ENCODE data around the gene CHST3. TPM values are rescaled to one million over a fixed set of nuclear protein-coding genes. Genes with fewer than 3 reads are reported as not detected.

CHST3 gene
- polyA plus RNA-seq, 1 donor (not counting 4 experiments of a cell fraction or from before 2014, with no cell fraction given), result 12.0 TPM

DNA sequence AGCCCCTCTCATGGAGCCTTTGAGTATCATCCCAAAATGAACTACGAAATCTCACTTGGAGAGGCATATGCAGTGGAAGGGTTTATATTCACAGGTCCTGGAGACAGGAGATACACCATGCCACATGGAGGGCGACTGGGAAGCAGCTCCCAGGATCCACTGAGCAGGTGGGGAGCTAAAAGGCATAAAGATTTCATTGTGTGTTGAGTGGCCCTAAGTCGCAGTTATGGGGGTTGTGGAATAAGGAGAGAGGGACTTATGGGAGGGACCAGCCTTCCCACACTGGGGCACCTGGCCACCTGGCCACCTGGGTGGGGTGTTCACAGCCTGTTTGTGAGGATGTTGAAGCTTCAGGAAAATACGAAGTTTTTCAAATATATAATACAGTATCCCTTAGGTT lies 37.0 kb upstream of the CHST3 start:
- FAIRE-seq (no peak), DNase-seq (ENCODE audit: low read depth, low spot score) (no peak)
- TF ChIP-seq EZH2 (IDR thresholded peaks at IDR 0.05; ENCODE audit: low read length) (no peak), CTCF (optimal IDR thresholded peaks at IDR 0.05 in 1 of 3, IDR thresholded peaks at IDR 0.05 in 1 of 3, conservative IDR thresholded peaks at IDR 0.05 in 1 of 3; ENCODE audit: extremely low read depth in 1 of 3, insufficient read depth in 2 of 3, low read length in 3 of 3) (no peak)
- no peaks in the 10 kb centered on the region for H3K27me3 ChIP-seq (ENCODE audit: control insufficient read depth, extremely low read depth, insufficient read depth, low read length)
- H3K36me3 ChIP-seq (ENCODE audit: control insufficient read depth in 2 of 2, extremely low read depth in 1 of 2, insufficient read depth in 2 of 2, low read length in 2 of 2), result no peaks in the 10 kb centered on the region
- no peak overlapping the region for H3K4me3 ChIP-seq (ENCODE audit: control insufficient read depth in 2 of 3, extremely low read depth in 1 of 3, insufficient read depth in 2 of 3, low read depth in 1 of 3, low read length in 3 of 3)
- no peak overlapping the region for H2AFZ ChIP-seq (ENCODE audit: control insufficient read depth, low read length)
- no peak overlapping the region for H3K4me2 ChIP-seq (ENCODE audit: control insufficient read depth, extremely low read depth, insufficient read depth, low read depth, low read length)
- no peak overlapping the region for H3K27ac ChIP-seq (ENCODE audit: control insufficient read depth, insufficient read depth, low read length)
- no peaks in the 10 kb centered on the region for H4K20me1 ChIP-seq (ENCODE audit: control insufficient read depth, extremely low read depth, insufficient read depth, low read length)
- H3K9ac ChIP-seq (ENCODE audit: control insufficient read depth, extremely low read depth, insufficient read depth, low read length), result no peak overlapping the region
- no peaks in the 10 kb centered on the region for H3K9me1 ChIP-seq (ENCODE audit: control insufficient read depth, extremely low read depth, insufficient read depth, low read length)
- dilution Hi-C loops (cut with MboI; ENCODE audit: extremely low pct_ligation_motif_present, low sequenced_read_pairs), result no loop called here
- H3K4me1 ChIP-seq (ENCODE audit: control insufficient read depth, extremely low read depth, insufficient read depth, low read length), result peaks cover 18% of the 10 kb centered on the region
- no peaks in the 10 kb centered on the region for H3K79me2 ChIP-seq (ENCODE audit: control insufficient read depth, insufficient read depth, low read length)
- H3K9me3 ChIP-seq (ENCODE audit: control insufficient read depth, low read depth, low read length), result no peaks in the 10 kb centered on the region

GRCh38 chr10:71927776-71928592 lies 36.2 kb upstream of the CHST3 start:
- dilution Hi-C loops (cut with MboI; ENCODE audit: extremely low pct_ligation_motif_present, low sequenced_read_pairs), result no loop called here
- H3K27ac ChIP-seq (ENCODE audit: control insufficient read depth, insufficient read depth, low read length), result no peak overlapping the region
- H3K9ac ChIP-seq (ENCODE audit: control insufficient read depth, extremely low read depth, insufficient read depth, low read length), result no peak overlapping the region
- no peak overlapping the region for H3K4me3 ChIP-seq (ENCODE audit: control insufficient read depth in 2 of 3, extremely low read depth in 1 of 3, insufficient read depth in 2 of 3, low read depth in 1 of 3, low read length in 3 of 3)
- no peak for TF ChIP-seq CTCF (optimal IDR thresholded peaks at IDR 0.05 in 1 of 3, IDR thresholded peaks at IDR 0.05 in 1 of 3, conservative IDR thresholded peaks at IDR 0.05 in 1 of 3; ENCODE audit: extremely low read depth in 1 of 3, insufficient read depth in 2 of 3, low read length in 3 of 3)
- TF ChIP-seq EZH2 (IDR thresholded peaks at IDR 0.05; ENCODE audit: low read length), result no peak
- H3K4me1 ChIP-seq (ENCODE audit: control insufficient read depth, extremely low read depth, insufficient read depth, low read length), result peaks cover 14% of the 10 kb centered on the region
- DNase-seq (ENCODE audit: low read depth, low spot score) (no peak), FAIRE-seq (no peak)
- no peaks in the 10 kb centered on the region for H3K36me3 ChIP-seq (ENCODE audit: control insufficient read depth in 2 of 2, extremely low read depth in 1 of 2, insufficient read depth in 2 of 2, low read length in 2 of 2)
- H3K4me2 ChIP-seq (ENCODE audit: control insufficient read depth, extremely low read depth, insufficient read depth, low read depth, low read length), result no peak overlapping the region
- H4K20me1 ChIP-seq (ENCODE audit: control insufficient read depth, extremely low read depth, insufficient read depth, low read length), result no peaks in the 10 kb centered on the region
- H3K9me3 ChIP-seq (ENCODE audit: control insufficient read depth, low read depth, low read length), result no peaks in the 10 kb centered on the region
- no peaks in the 10 kb centered on the region for H3K9me1 ChIP-seq (ENCODE audit: control insufficient read depth, extremely low read depth, insufficient read depth, low read length)
- no peaks in the 10 kb centered on the region for H3K27me3 ChIP-seq (ENCODE audit: control insufficient read depth, extremely low read depth, insufficient read depth, low read length)
- no peak overlapping the region for H2AFZ ChIP-seq (ENCODE audit: control insufficient read depth, low read length)
- no peaks in the 10 kb centered on the region for H3K79me2 ChIP-seq (ENCODE audit: control insufficient read depth, insufficient read depth, low read length)

All from keratinocyte (primary cell).